Activated naive CD4-positive, alpha-beta T cell treated with anti-CD3 and anti-CD28 coated beads, Interleukin-2, amount 10 ng/mL, durations not matched to agents 7 days and 5 days (primary cell): Measurements from ENCODE around the gene TUBA4B.
A peak's percentile ranks its signal among the peaks of the same experiment; 100 is the strongest.

Experiments used
- CTCF ChIA-PET: fragments of 350-600 bp; sonication (Branson Sonifier 250); formaldehyde crosslinking; loops from one replicate; lab custom pipeline; 2021; ENCODE audit warnings: antibody characterized with exemption; lab: Charles Lee
- DNase-seq: peaks from one replicate; pipeline ENCODE4 v3.0.0-alpha.2; 2020
- H3K27ac Mint-ChIP-seq: one replicate; pipeline ENCODE4 v1.8.0; 2021; ENCODE audit warnings: mild to moderate bottlenecking, moderate library complexity, mixed read lengths
- H3K27me3 Mint-ChIP-seq: one replicate; pipeline ENCODE4 v1.8.0; 2021; ENCODE audit warnings: mild to moderate bottlenecking, mixed read lengths
- H3K36me3 Mint-ChIP-seq: one replicate; pipeline ENCODE4 v1.8.0; 2021; ENCODE audit warnings: mixed read lengths
- H3K4me1 Mint-ChIP-seq: one replicate; pipeline ENCODE4 v1.8.0; 2021; ENCODE audit warnings: mixed read lengths
- H3K4me3 Mint-ChIP-seq: one replicate; pipeline ENCODE4 v1.8.0; 2021; ENCODE audit warnings: mild to moderate bottlenecking, moderate library complexity, mixed read lengths
- H3K9me3 Mint-ChIP-seq: one replicate; pipeline ENCODE4 v1.8.0; 2021; ENCODE audit warnings: mixed read lengths

The TUBA4B gene

DNA sequence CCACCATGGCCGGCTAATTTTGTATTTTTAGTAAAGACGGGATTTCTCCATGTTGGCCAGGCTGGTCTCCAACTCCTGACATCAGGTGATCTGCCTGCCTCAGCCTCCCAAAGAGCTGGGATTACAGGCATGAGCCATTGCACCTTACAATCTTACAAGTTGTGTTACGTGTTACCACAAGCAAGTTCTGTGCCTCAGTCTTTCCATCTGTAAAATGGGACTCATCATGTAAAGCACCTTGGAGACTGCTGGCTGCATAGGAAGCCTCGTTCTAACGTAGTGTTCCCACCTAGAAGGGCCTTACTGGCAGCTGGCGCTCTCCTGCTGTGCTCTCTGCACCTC, 36.1 kb downstream of the TUBA4B start:
- H3K4me1 Mint-ChIP-seq = peaks cover 3% of the 10 kb centered on the region
- H3K9me3 Mint-ChIP-seq = no peaks in the 10 kb centered on the region
- CTCF ChIA-PET = interaction anchor here (1.0 to 14.6 kb wide), 3 partner anchors 9 to 115 kb away, joined by 3 to 267 read pairs (median 3); partner anchors contain the start of gene DNAJB2
- DNase-seq = peak; percentile 3
- H3K27me3 Mint-ChIP-seq = peaks cover 35% of the 10 kb centered on the region
- H3K27ac Mint-ChIP-seq = no peak overlapping the region
- H3K4me3 Mint-ChIP-seq = no peak overlapping the region
- H3K36me3 Mint-ChIP-seq = peaks cover 2% of the 10 kb centered on the region

- peaks cover 1% of the 10 kb centered on the region for H3K36me3 Mint-ChIP-seq
- no peak overlapping the region for H3K4me3 Mint-ChIP-seq
- no peaks in the 10 kb centered on the region for H3K9me3 Mint-ChIP-seq
- no peak overlapping the region for H3K27ac Mint-ChIP-seq
- DNase-seq = peak; percentile 14
- peaks cover 7% of the 10 kb centered on the region for H3K4me1 Mint-ChIP-seq
- CTCF ChIA-PET = interaction anchor here (1.0 to 14.6 kb wide), 4 partner anchors 9 to 130 kb away, joined by 3 to 267 read pairs (median 26); partner anchors contain the start of genes DNAJB2 and NHEJ1
- peaks cover 40% of the 10 kb centered on the region for H3K27me3 Mint-ChIP-seq
Observed at GRCh38 chr2:219289537-219290361, 36.7 kb downstream of the TUBA4B start.

DNA sequence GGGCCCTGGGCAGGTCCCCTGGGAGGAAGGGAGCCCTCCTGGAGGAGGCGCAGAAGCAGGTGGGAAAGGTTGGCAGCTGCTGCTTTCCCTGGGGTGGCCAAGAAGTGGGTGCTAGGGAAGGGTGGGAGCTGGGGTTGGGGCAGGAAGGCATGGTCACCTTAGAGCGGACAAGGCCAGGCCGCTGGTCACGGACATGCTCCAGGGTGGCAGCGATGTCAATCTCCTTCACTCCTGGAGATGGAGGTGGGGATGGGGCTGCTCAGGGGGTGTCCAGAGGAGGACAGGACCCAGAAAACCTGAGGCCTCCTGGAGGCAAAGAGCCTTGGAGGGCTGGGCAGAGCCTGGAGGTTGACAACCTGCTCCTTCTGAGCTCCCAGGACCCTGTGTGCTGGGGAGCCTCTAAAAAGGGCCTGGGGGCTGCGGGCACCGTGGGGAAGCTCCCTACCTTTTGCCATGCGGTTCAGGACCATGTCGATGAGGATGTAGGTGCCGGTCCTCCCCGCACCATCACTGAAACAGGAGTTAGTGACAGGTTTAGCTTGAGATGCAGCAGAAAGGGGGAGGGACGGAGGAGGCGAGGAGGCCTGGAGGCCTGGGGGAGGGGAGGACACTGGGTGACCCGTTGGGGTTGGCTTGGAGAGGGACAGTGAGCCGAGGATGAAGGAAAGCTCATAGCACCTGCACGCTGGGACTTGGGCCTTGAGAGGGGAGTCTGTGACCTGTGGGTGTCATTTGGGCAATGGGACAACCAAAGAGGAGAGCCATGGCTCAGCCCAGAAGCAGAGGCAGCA, 37.5 kb downstream of the TUBA4B start:
- Mint-ChIP-seq H3K27ac (no peak overlapping the region), H3K36me3 (no peaks in the 10 kb centered on the region), H3K27me3 (peaks cover 48% of the 10 kb centered on the region), H3K4me3 (no peak overlapping the region), H3K4me1 (peaks cover 14% of the 10 kb centered on the region), H3K9me3 (no peaks in the 10 kb centered on the region)
- CTCF ChIA-PET = interaction anchor here (1.0 to 14.6 kb wide), 5 partner anchors 10 to 131 kb away, joined by 3 to 267 read pairs (median 4); partner anchors contain the start of genes DNAJB2, NHEJ1 and ZFAND2B
- no peak for DNase-seq

- CTCF ChIA-PET = interaction anchor here (1.0 to 14.6 kb wide), 4 partner anchors 11 to 262 kb away, joined by 3 to 267 read pairs (median 27); partner anchors contain the start of genes DNAJB2, NHEJ1 and ZFAND2B
Observed at GRCh38 chr2:219291394-219291793, 38.4 kb downstream of the TUBA4B start.

GRCh38 chr2:219291910-219292490, 39.0 kb downstream of the TUBA4B start:
- CTCF ChIA-PET = interaction anchor here (1.0 to 14.6 kb wide), 4 partner anchors 12 to 263 kb away, joined by 3 to 267 read pairs (median 50); partner anchors contain the start of genes DNAJB2, NHEJ1, TUBA4A and TUBA4B
- Mint-ChIP-seq H3K27ac (no peak overlapping the region), H3K9me3 (no peaks in the 10 kb centered on the region), H3K4me1 (peaks cover 20% of the 10 kb centered on the region), H3K36me3 (no peaks in the 10 kb centered on the region), H3K27me3 (peaks cover 62% of the 10 kb centered on the region), H3K4me3 (no peak overlapping the region)
- no peak for DNase-seq

More at GRCh38 chr2:219291394-219291793, 38.4 kb downstream of the TUBA4B start:
- Mint-ChIP-seq H3K27me3 (peaks cover 56% of the 10 kb centered on the region), H3K36me3 (no peaks in the 10 kb centered on the region), H3K4me3 (no peak overlapping the region), H3K9me3 (no peaks in the 10 kb centered on the region), H3K27ac (no peak overlapping the region), H3K4me1 (peaks cover 17% of the 10 kb centered on the region)
- DNase-seq = no peak

- Mint-ChIP-seq H3K9me3 (no peaks in the 10 kb centered on the region), H3K4me3 (no peak overlapping the region), H3K36me3 (no peaks in the 10 kb centered on the region), H3K4me1 (peaks cover 23% of the 10 kb centered on the region), H3K27me3 (peaks cover 68% of the 10 kb centered on the region), H3K27ac (no peak overlapping the region)
- DNase-seq = no peak
- CTCF ChIA-PET = interaction anchor here (1.3 to 14.6 kb wide), 4 partner anchors 12 to 133 kb away, joined by 3 to 267 read pairs (median 50); partner anchors contain the start of genes DNAJB2, NHEJ1, TUBA4A and TUBA4B
Observed at GRCh38 chr2:219292616-219293015, 39.6 kb downstream of the TUBA4B start.

GRCh38 chr2:219293736-219294231, 40.7 kb downstream of the TUBA4B start:
- Mint-ChIP-seq H3K27me3 (peaks cover 72% of the 10 kb centered on the region), H3K4me1 (peaks cover 31% of the 10 kb centered on the region), H3K36me3 (no peaks in the 10 kb centered on the region), H3K9me3 (no peaks in the 10 kb centered on the region), H3K4me3 (peak overlapping the region; percentile 44), H3K27ac (no peak overlapping the region)
- no peak for DNase-seq
- CTCF ChIA-PET = interaction anchor here (1.1 to 14.6 kb wide), 10 partner anchors 10 to 134 kb away, joined by 3 to 267 read pairs (median 8); partner anchors contain the start of genes DNAJB2, GLB1L, NHEJ1 and STK16

DNA sequence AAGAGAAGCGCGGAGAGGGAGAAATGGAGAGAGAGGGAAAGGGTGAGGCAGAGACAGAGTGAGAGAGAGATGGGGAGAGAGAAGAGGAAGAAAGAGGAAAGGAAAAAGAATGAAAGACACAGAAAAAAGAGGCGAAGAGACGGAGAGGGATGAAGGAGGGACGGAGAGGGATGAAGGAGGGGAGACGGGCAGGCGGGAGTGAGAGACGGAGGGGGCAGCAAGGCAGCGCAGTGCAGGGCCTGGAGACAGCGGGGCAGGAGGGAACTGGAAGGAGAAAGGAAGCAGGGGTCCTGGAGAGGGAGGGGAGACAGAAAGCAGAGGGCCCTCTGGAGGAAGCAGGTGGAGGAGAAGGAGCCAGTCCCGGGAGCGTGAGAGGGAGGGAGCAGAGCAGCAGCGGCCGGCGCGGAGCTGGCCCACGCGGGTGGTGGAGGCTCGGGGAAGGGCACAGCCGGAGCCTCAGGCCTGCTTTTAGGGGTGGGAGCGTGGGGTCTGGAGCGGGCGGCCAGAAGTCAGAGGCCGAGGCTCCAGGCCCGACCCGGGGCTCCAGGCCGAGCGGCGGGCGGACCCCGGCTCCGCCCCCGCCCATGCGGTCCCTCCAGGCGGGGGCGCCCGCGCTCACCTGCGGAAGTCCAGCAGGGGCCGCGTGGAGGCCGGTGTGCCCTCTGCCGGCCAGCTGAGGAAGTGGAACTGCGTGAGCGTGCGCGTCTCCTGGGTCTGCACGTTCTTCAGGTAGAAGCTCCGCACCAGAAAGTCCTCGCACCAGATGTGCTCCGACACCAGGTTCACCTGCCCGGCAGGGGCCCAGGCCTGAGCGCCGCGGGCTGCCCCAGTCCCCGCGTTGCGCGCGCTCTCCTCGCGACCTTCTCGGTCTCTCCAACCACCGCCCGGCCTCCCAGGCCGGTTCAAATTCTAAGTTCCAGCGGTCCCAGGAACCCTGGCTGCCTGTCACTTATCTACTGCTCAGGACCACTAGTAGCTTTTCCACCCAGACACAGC, 41.6 kb downstream of the TUBA4B start:
- H3K27ac Mint-ChIP-seq = no peak overlapping the region
- DNase-seq = peak; percentile 90
- H3K4me3 Mint-ChIP-seq = peak overlapping the region; percentile 47
- H3K9me3 Mint-ChIP-seq = no peaks in the 10 kb centered on the region
- H3K4me1 Mint-ChIP-seq = peaks cover 36% of the 10 kb centered on the region
- CTCF ChIA-PET = interaction anchor here (0.6 to 14.6 kb wide), 48 partner anchors 8 to 275 kb away, joined by 3 to 267 read pairs (median 4); partner anchors contain the start of genes ANKZF1, ATG9A, CNPPD1 and DNAJB2
- H3K27me3 Mint-ChIP-seq = peaks cover 81% of the 10 kb centered on the region
- H3K36me3 Mint-ChIP-seq = no peaks in the 10 kb centered on the region

DNA sequence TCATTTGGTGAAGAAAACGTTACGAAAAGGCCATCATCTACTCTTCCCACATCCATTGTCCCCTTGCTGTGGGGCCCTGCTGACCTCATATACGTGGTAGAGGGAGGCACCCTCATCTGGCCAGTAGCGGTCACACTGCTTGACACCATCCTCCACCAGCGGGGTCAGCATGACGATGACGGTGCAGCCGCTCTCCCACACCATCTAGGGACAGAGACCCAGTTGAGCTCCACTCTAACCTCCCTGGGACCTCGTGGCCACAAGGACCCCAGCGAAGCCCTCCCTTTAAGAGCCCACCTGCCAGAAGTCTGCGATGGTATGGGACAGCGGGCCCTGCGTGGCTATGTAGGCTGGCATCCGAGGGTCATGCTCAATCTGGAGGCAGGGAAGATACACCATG, 43.1 kb downstream of the TUBA4B start:
- Mint-ChIP-seq H3K27me3 (peaks cover 84% of the 10 kb centered on the region), H3K36me3 (no peaks in the 10 kb centered on the region), H3K27ac (no peak overlapping the region), H3K4me3 (no peak overlapping the region), H3K9me3 (no peaks in the 10 kb centered on the region), H3K4me1 (peaks cover 36% of the 10 kb centered on the region)
- no peak for DNase-seq
- CTCF ChIA-PET = interaction anchor here (1.1 to 14.6 kb wide), 17 partner anchors 16 to 237 kb away, joined by 3 to 267 read pairs (median 12); partner anchors contain the start of genes ANKZF1, ATG9A, DNAJB2 and GLB1L

- CTCF ChIA-PET = interaction anchor here (1.1 to 14.6 kb wide), 10 partner anchors 16 to 238 kb away, joined by 3 to 267 read pairs (median 17); partner anchors contain the start of genes CNPPD1, DNAJB2, GLB1L and NHEJ1
- peaks cover 86% of the 10 kb centered on the region for H3K27me3 Mint-ChIP-seq
- H3K4me1 Mint-ChIP-seq = peaks cover 36% of the 10 kb centered on the region
- no peak overlapping the region for H3K4me3 Mint-ChIP-seq
- H3K36me3 Mint-ChIP-seq = no peaks in the 10 kb centered on the region
- H3K27ac Mint-ChIP-seq = no peak overlapping the region
- no peaks in the 10 kb centered on the region for H3K9me3 Mint-ChIP-seq
- DNase-seq = peak; percentile 38
Observed at GRCh38 chr2:219296631-219297391, 43.8 kb downstream of the TUBA4B start.

DNA sequence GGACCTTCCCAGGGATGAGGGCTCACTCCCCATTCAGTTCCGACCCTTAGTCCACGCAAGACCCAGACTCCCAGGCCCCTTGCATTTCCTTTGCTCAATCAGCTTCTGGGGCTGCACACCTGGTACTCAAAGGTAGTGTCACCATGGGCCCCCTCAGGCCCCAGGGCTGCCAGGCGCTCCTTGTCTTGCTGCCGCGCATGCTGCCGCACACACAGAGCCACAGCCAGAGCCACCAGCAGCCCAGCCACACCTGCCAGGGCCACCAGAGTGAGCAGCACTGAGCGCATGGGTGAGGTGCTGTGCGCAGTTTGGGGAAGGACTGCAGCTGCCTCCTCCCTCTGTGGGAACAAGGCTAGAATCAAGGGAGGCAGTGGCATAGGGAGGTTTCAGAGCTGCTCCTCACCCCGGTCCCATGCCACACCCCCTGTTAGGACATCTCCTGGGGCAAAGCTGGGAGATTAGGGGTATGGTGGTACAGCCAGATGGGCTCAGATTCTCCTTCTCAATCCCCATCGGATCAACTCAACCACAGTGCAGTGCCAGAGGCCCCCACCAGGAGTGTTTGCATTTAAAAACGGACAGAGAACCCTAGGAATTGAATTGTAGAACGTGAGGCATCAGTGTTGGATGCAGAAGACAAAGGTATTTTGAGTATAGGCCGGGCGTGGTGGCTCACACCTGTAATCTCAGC, 44.9 kb downstream of the TUBA4B start:
- Mint-ChIP-seq H3K36me3 (no peaks in the 10 kb centered on the region), H3K4me1 (peaks cover 36% of the 10 kb centered on the region), H3K9me3 (no peaks in the 10 kb centered on the region), H3K27me3 (peaks cover 86% of the 10 kb centered on the region), H3K27ac (no peak overlapping the region), H3K4me3 (no peak overlapping the region)
- CTCF ChIA-PET = interaction anchor here (0.8 to 14.6 kb wide), 11 partner anchors 9 to 240 kb away, joined by 3 to 267 read pairs (median 4); partner anchors contain the start of genes CNPPD1, DNAJB2 and NHEJ1
- DNase-seq = no peak
